ENCODE measurements around the gene ATP8B3.
A peak's percentile ranks its signal among the peaks of the same experiment; 100 is the strongest.

The ATP8B3 gene

GRCh38 chr19:1794424-1795172, 17.5 kb downstream of the ATP8B3 start:
- Histone ChIP-seq H3K4me3 (ENCODE audit: low read depth, low read length) (no peak overlapping the region), H3K4me1 (ENCODE audit: control insufficient read depth, insufficient read depth, low read length) (no peaks in the 10 kb centered on the region), H3K36me3 (ENCODE audit: control insufficient read depth in 2 of 2, insufficient read depth in 1 of 2, low read length in 2 of 2) (no peaks in the 10 kb centered on the region), H3K27ac (ENCODE audit: extremely low read depth, low read depth, low read length) (no peak overlapping the region), H3K9me3 (ENCODE audit: control insufficient read depth, insufficient read depth, low read depth, low read length) (no peaks in the 10 kb centered on the region)
- CTCF ChIA-PET = interaction anchor here (0.6 to 7.0 kb wide), 21 partner anchors 8 to 250 kb away, joined by 3 to 49 read pairs (median 4); no protein-coding TSS in a partner anchor
- POLR2A ChIA-PET = no interaction called here
- TF ChIP-seq ZBTB20 (tag by site-specific recombination; IDR thresholded peaks at IDR 0.05) (no peak), ZSCAN16 (tag by site-specific recombination; IDR thresholded peaks at IDR 0.05) (no peak), ZNF24 (tag by site-specific recombination; IDR thresholded peaks at IDR 0.05) (no peak), ZNF624 (tag by site-specific recombination; IDR thresholded peaks at IDR 0.05) (no peak), ZBTB10 (tag by site-specific recombination; IDR thresholded peaks at IDR 0.05) (no peak), ZNF621 (tag by site-specific recombination; IDR thresholded peaks at IDR 0.05) (no peak), ZNF398 (tag by site-specific recombination; IDR thresholded peaks at IDR 0.05) (no peak), ZBTB49 (tag by site-specific recombination; IDR thresholded peaks at IDR 0.05; ENCODE audit: low read depth) (no peak), ZNF211 (tag by site-specific recombination; IDR thresholded peaks at IDR 0.05; ENCODE audit: low read depth) (no peak), ZNF747 (tag by site-specific recombination; IDR thresholded peaks at IDR 0.05) (no peak), TRIM28 (IDR thresholded peaks at IDR 0.05; ENCODE audit: borderline replicate concordance, low read length) (no peak), ZEB2 (tag by site-specific recombination; IDR thresholded peaks at IDR 0.05) (no peak), KLF1 (tag by site-specific recombination; IDR thresholded peaks at IDR 0.05) (peak; percentile 98), ZNF660 (tag by site-specific recombination; IDR thresholded peaks at IDR 0.05) (no peak), ZNF223 (tag by site-specific recombination; IDR thresholded peaks at IDR 0.05) (no peak), HIC1 (tag by site-specific recombination; IDR thresholded peaks at IDR 0.05) (no peak), SETDB1 (IDR thresholded peaks at IDR 0.05; ENCODE audit: insufficient read length, low read length) (no peak), ZIC2 (tag by site-specific recombination; IDR thresholded peaks at IDR 0.05) (peak; percentile 44; the same call in 1 of the 2 replicates), PRDM10 (tag by site-specific recombination; IDR thresholded peaks at IDR 0.05) (peak; percentile 56; the same call in 1 of the 2 replicates), WT1 (tag by site-specific recombination; IDR thresholded peaks at IDR 0.05) (no peak), ZSCAN30 (tag by site-specific recombination; IDR thresholded peaks at IDR 0.05) (no peak), ZNF704 (tag by site-specific recombination; IDR thresholded peaks at IDR 0.05) (no peak), ZNF138 (tag by site-specific recombination; IDR thresholded peaks at IDR 0.05; ENCODE audit: borderline replicate concordance) (no peak)

All from HEK293 (cell line).